Nucleus accumbens (tissue), 56 donors: ENCODE measurements around the gene TCEAL7.
"Not testable (repeated sequence)": the region's sequence is repeated elsewhere in the genome, so short reads cannot be mapped to it uniquely, and the experiment has no call there.

Source experiments
- DNase-seq, 56 donors: peaks; one replicate each; lab custom pipeline; 2025; lab: John Stamatoyannopoulos, UW

The TCEAL7 gene

GRCh38 chrX:103329991-103330390 lies at the start of gene TCEAL7:
Gene TCEAL7 (plus strand): TSS chrX:103330239. CDS start chrX:103331404, 1,165 bp downstream.
- DNase-seq = peak in 53 of 56 donors; percentile 1 to 78 (median 50)

GRCh38 chrX:103293118-103293517 lies 36.9 kb upstream of the TCEAL7 start:
- DNase-seq = no peak

GRCh38 chrX:103304705-103305104 lies 25.3 kb upstream of the TCEAL7 start:
- no peak for DNase-seq

DNA sequence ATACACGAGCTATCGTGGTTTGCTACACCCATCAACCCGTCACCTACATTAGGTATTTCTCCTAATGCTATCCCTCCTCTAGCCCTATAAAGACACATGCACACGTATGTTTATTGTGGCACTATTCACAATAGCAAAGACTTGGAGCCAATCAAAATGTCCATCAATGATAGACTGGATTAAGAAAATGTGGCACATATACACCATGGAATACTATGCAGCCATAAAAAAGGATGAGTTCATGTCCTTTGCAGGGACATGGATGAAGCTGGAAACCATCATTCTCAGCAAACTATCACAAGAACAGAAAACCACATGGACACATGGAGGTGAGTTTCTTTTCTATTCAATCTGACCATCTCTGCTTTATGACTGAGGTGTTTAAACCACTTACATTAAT lies 24.4 kb upstream of the TCEAL7 start:
- not testable (repeated sequence) for DNase-seq

GRCh38 chrX:103309860-103310554 lies 20.0 kb upstream of the TCEAL7 start:
- peak in 14 of 56 donors; percentile 1 to 15 (median 4) for DNase-seq

DNA sequence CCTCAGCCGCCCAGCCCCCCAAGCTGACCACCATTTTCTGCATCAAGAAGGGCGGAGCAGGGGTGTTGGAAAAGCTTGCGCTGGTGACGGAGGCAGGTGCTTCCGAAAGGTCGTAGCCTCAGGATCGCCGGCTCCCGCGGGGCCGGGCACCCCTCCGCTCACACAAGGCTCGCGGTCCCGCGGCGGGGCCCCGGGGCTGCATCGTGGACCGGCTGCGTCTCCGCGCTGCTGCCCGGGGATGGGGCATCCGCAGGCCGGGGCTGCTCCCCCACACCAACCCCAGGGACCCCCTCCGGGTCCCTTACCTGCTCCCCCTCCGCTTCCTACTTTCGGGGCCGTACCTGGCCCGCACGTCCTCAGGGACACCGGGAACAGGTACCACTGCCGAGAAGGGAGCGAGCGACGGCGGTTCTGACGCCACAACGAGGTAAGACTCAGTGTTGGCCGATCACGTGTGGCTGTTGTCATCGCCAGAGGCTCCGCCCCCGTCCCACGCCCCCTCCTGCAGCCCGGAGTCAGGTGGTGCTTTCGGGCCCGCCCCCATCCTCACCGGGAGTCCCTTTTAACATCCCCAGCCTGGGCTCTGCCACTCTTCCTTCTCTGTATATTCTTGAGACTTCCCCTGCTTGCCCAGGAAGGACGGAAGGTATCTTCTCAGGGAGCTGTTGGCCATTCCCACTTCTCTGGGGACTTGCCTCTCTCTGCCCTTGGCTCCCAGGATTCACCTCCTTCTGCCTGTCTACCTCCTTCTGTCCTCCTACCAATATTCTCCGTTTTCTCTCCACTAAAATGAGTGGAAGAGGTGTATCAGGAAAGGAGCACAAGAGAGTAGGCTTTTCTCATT lies 19.3 kb upstream of the TCEAL7 start, which contains the start of gene BEX2:
TSS of gene BEX2 (minus strand) at position 436 of the 844 bp plus-strand sequence. CDS start 1,014 bp downstream, outside the sequence.
- DNase-seq = peak; percentile 2 to 90 (median 70)

- DNase-seq = no peak
These were observed 18.6 kb upstream of the TCEAL7 start for GRCh38 chrX:103311399-103311780.

GRCh38 chrX:103330681-103331288 lies 746 bp downstream of the TCEAL7 start:
- DNase-seq = peak in 23 of 56 donors; percentile 0 to 52 (median 17)

DNA sequence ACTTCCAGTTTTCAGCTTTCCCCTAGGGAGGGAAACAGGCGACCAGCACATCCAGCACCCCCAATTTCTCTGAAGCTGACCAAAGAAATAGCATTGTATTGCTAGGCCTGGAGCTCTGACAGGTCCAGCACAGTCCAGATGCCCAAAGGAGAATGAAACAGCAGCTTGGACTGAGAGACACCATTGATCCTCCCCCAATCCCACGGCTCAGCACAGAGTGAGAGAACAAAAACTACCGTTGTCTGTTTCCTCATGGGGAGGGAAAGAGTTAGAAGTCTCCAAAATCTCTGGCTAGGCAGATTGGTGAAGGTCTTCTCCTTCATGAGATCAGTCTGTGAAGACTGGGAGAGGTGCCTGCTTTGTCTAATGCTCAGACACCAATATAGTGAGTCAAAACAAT lies 8.6 kb downstream of the TCEAL7 start:
- DNase-seq = peak in 31 of 56 donors; percentile 0 to 42 (median 8)

GRCh38 chrX:103343105-103343504 lies 13.1 kb downstream of the TCEAL7 start:
- DNase-seq = peak in 21 of 56 donors; percentile 0 to 50 (median 3)

DNA sequence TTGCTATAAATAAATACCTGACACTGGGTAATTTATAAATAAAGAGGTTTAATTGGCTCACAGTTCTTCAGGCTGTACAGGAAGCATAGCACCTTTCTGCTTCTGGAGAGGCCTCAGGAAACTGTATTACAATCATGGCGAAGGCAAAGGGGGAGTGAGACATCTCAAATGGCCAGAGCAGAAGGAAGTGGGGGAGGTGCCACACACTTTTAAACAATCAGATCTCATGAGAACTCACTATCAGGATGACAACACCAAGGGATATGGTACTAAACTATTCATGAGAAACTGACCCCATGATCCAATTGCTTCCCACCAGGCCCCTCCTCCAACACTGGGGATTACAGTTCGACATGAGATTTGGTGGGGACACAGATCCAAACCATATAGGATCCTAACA lies 14.6 kb downstream of the TCEAL7 start:
- DNase-seq = no peak

GRCh38 chrX:103347682-103348397 lies 17.8 kb downstream of the TCEAL7 start:
- DNase-seq = no peak

DNA sequence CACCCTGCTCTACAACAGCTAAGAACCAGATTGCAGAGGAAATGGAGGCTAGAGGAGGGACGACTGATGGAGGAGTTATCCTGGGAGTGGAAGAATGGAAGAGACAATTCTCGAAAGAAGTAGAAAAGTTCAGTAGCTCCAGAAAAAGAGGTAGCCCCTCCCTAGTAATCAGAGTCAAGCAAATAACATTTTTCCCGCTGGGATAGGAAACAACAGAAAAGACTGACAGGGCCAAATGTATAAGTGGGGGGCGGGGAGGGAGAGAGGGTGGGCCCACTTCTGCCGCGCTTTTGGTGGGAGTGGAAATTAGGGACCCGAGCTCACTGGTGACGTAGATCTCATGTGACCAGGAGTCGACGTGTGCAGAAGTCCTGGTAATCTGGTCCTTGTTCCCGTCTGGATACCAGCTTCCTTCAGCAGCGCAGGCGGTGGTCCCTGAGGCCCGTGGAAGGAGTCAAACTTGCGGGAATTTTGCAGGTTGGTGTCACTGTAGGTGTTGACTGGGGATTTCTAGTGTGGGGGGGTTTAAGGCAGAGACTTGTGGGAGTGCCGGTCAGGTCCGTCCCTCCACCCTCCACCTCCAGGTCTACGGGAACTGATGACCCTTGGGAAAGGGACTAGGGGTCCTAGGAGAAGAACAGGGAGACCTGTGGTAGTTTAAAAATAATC lies 26.2 kb downstream of the TCEAL7 start, which contains the start of gene TCEAL9:
TSS of gene TCEAL9 (plus strand) at position 377 of the 669 bp plus-strand sequence. CDS start 1,179 bp downstream, outside the sequence.
- peak in 47 of 56 donors; percentile 0 to 70 (median 30) for DNase-seq

DNA sequence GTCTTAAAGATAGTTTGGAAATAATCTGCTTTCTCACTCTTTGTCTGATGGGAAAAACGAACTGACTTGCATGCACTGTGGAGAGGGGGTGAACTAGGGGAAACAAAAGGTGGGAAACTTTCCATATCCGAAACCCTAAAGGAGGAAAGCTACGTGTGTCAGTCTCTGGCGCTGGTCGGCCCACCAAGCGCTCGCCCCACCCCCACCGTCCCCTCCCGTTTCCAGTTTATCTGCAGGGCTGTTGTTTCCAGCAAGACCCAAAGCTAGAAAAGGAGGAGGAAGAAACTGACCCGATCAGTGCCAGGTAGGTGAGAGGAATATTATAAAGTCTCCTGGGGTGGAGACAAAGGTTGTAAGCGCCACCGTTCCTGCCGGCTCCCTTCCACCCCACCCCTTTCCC lies 26.8 kb downstream of the TCEAL7 start:
- peak in 23 of 56 donors; percentile 1 to 36 (median 7) for DNase-seq

DNA sequence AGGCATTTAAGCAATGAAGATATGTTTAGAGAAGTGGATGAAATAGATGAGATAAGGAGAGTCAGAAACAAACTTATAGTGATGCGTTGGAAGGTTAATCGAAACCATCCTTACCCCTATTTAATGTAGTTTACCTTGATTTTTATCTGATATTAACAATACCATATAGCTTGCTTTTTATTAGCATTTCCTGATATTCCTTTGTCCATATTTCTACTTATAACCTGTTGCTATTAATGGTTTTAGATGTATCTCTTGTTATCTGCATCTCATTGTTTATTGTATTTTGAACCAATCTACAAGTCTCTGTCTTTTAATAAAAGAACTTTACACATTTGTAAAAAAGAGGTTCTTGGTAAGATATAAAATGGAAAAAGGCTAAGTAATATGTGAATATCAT lies 27.8 kb downstream of the TCEAL7 start:
- DNase-seq = no peak

- DNase-seq = not testable (repeated sequence)
These were observed 29.6 kb downstream of the TCEAL7 start for GRCh38 chrX:103359605-103360004.

- DNase-seq = no peak
These were observed 30.1 kb downstream of the TCEAL7 start for GRCh38 chrX:103360092-103360491.

GRCh38 chrX:103360916-103361315 lies 30.9 kb downstream of the TCEAL7 start:
- DNase-seq = no peak

GRCh38 chrX:103361798-103362197 lies 31.8 kb downstream of the TCEAL7 start:
- no peak for DNase-seq

DNA sequence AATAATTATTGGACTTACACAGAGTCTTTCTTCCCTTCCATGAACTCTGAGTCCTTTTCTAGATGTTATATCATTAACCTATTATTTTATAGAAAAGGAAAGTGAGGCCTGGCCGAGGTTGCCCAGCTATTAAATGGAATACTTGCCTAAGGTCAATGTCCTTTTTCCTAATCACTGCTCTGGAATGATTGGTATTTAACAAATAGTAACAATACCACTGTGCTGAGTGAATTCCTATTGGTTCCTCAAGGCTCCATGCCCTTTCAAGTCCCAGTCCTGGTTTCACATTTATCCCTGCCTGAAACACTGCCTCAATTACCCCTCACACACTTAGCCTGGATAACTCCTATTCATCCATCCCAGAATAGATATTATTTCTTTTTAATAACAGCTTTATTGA lies 32.4 kb downstream of the TCEAL7 start:
- no peak for DNase-seq
